GM21786 (cell line): ENCODE results near the gene C19orf47.
"Not testable (repeated sequence)": the region's sequence is repeated elsewhere in the genome, so short reads cannot be mapped to it uniquely, and the experiment has no call there.

Experiments used
- ATAC-seq: cut with Tn5 transposase; IDR thresholded peaks from one replicate; pipeline ENCODE4 v1.9.1; 2021; ENCODE audit not compliant: unreplicated experiment

The C19orf47 gene

GRCh38 chr19:40377876-40378385 lies 29.7 kb upstream of the C19orf47 start:
- ATAC-seq = no peak

DNA sequence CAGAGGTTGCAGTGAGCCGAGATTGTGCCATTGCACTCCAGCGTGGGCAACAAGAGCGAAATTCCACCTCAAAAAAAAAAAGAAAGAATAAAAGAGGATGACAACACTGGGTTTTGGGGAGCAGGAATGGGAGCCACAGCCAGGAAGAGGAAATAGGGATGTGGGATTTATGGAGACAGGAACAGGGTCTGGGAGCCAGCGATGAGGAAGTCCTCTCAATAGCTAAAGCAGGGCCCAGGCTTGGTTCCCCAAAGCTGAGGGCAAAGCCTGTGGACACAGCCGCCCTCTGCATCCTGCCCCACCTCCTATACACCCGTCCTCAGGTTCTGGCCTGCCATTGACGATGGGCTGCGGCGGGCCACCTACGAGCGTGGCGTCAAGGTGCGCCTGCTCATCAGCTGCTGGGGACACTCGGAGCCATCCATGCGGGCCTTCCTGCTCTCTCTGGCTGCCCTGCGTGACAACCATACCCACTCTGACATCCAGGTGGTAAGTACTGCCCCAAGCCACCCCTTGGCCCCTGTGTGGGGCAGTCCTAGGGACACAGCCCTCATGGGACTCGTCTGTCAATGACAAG lies 28.2 kb upstream of the C19orf47 start:
- ATAC-seq = no peak

DNA sequence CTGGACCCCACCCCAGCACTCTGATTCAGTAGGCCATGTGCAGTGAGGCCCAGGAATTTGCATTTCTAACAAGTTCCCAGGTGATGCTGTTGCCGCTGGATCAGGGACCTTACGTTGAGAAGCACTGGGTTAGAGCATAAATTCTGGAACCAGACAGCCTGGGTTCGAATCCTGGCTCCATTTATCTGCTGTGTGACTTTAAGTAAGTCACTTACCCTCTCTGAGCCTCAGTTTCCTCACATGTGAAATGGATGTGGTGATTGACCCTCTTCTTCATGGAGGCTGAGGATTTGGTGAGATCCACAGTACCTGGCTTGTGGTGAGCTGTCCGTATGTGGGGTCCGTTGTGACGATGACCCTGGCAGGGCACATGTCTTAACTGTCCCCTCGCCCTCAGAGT lies 25.9 kb upstream of the C19orf47 start:
- ATAC-seq = no peak

- no peak for ATAC-seq
These were observed 23.6 kb upstream of the C19orf47 start for GRCh38 chr19:40371802-40372122.

- ATAC-seq = no peak
These were observed 23.0 kb upstream of the C19orf47 start for GRCh38 chr19:40370997-40371801.

DNA sequence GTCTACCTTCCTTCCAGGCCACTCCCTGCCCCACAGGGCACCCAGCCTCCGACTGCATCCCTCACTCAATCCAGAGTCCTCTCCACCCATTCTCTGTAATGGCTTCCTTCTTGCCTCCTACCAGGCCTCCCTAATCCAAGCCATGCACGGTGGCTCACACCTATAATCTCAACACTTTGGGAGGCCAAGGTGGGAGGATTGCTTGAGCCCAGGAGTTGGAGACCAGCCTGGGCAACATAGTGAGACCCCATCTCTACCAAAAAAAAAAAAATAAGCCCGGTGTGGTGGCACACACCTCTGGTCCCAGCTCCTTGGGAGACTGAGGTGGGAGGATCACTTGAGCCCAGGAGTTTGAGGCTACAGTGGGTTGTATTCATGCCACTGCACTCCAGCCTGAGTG lies 22.1 kb upstream of the C19orf47 start:
- ATAC-seq = not testable (repeated sequence)

DNA sequence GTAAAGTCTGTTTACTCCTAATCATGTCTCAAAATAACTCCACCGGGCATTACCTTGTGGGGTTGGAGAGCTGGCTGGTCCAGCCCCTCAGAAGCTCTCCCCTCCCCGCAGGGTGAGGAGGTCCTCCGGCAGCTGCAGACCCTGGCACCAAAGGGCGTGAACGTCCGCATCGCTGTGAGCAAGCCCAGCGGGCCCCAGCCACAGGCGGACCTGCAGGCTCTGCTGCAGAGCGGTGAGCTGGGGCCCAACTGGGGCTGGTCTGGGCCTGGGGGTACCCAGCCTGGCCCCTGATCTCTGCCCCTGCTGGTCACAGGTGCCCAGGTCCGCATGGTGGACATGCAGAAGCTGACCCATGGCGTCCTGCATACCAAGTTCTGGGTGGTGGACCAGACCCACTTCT lies 21.6 kb upstream of the C19orf47 start:
- ATAC-seq = no peak

- no peak for ATAC-seq
These were observed 19.6 kb upstream of the C19orf47 start for GRCh38 chr19:40367577-40368434.

DNA sequence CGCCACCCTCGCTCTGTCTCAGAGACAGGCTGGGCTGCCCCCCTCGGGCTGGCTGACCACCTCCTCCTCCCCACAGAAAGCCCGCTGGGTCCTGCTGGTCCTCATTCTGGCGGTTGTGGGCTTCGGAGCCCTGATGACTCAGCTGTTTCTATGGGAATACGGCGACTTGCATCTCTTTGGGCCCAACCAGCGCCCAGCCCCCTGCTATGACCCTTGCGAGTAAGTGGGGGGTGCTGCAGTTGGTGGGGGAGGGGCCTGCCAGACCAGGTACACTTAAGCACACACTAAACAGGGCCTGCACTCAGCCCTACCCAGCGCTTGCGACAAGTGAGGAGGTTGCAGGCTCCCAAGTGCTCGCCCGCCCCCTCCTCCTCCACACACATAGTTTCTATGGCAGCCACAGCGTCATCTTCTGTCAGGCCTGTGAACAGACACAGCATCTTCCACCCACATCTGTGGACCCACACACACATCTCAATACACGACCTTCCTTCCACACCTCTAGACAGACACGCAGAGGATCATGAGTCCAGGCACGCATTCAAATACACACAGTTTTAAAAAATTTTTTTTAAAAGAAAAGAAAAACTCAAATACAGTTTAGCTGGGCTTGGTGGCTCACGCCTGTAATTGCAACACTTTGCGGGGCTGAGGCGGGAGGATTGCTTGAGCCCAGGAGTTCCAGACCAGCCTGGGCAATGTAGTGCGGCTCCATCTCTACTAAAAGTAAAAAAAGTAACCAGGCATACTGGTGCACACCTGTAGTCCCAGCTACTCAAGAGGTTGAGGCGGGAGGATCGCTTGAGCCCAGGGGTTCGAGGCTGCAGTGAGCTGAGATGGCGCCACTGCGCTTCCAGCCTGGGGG lies 18.7 kb upstream of the C19orf47 start:
- no peak for ATAC-seq

DNA sequence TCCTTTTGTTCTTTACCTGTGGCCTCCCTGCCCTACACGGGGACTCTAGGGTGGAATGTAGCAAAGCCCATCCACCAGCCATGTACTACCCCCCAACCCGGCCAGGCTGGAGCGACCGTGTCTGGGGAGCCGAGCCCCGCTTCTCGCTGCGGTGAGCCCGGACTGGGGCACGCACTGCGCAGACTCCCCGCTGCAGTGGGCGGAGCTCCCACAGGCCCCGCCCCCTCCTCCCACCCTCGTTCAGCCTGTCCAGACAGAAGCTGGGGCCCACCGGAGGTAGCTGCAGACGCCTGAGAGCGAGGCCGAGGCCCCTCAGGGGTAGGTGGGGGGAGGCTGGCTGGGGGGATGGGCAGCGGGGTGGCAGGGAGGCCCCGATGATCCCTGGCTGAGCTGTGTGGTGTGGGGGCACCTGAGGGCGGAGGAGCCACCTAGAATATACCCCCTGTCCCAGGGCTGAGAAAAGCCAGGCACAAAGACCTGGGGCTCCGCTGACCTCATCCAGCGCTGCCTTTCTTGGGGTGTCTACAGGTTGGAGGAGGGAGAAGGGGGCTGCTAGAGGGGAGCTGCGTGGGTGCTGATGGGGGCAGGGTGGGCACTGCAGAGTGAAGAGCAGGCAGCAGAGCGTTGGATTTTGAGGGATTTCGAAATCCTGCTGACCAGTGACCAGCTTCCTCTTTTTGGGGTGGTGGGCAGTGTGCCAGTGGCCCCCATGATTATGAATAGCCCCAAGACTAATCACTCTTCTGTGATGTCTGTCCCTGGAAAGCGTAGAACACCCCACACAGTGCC lies 17.6 kb upstream of the C19orf47 start:
- no peak for ATAC-seq

DNA sequence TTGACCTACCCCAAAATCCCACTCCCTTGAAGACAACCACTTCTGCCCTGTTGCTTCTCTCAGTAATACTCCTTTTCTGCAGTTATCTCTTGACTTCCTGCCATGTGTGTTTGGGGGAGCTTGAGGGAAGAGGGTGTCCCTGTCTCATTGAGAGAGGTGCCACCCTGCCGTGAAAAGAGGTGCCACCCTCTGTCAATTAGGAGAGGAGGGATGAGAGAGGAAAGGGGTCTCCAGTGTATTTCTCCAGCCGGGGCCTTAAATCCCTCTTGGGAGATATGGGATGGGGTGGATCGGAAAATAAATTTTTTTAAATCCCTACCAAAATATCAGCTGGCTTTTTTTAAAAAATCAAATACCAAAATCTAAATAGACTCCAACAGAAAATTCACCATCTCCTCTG lies 16.8 kb upstream of the C19orf47 start:
- ATAC-seq = no peak

DNA sequence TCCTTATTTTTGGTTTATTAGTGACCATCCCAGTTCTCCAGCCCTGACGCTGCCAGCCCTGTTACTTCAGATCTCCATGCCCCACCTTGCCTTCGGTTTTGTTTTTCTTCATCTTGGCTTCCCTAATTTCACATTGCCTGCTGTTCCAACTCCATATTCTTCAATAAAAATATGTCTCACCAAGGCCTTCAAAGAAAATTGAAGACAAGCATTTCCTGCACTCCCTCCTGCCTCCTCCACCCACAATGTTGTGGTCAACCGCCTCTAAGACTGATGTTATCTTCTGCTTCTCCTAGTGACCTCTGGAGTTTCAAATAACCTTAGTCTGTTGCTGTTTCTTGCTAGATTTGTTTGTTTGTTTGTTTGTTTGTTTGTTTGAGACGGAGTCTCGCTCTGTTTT lies 14.9 kb upstream of the C19orf47 start:
- no peak for ATAC-seq

GRCh38 chr19:40362160-40362559 lies 14.0 kb upstream of the C19orf47 start:
- no peak for ATAC-seq

GRCh38 chr19:40360708-40361241 lies 12.6 kb upstream of the C19orf47 start:
- ATAC-seq = no peak

GRCh38 chr19:40360020-40360707 lies 12.0 kb upstream of the C19orf47 start:
- ATAC-seq = no peak

- ATAC-seq = no peak
These were observed 10.6 kb upstream of the C19orf47 start for GRCh38 chr19:40358773-40359172.

DNA sequence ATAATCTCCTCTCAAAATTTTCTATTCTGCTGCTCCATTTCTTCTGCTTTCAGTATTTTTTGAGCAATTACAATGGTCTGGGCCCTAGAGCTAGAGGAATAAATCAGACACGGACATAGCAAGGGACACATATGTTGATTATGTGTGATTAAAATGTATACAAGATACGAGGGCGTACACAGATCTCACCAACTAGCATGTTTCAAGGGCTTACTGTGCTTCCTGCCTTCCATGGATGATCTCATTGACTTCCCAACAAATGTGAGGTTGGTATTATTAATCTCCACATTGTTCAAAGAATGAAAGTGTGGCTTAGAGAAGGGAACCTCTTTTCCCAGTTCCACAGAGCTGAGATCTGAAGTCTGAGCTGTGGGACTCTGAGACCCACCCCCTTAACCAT lies 9.4 kb upstream of the C19orf47 start:
- ATAC-seq = no peak

DNA sequence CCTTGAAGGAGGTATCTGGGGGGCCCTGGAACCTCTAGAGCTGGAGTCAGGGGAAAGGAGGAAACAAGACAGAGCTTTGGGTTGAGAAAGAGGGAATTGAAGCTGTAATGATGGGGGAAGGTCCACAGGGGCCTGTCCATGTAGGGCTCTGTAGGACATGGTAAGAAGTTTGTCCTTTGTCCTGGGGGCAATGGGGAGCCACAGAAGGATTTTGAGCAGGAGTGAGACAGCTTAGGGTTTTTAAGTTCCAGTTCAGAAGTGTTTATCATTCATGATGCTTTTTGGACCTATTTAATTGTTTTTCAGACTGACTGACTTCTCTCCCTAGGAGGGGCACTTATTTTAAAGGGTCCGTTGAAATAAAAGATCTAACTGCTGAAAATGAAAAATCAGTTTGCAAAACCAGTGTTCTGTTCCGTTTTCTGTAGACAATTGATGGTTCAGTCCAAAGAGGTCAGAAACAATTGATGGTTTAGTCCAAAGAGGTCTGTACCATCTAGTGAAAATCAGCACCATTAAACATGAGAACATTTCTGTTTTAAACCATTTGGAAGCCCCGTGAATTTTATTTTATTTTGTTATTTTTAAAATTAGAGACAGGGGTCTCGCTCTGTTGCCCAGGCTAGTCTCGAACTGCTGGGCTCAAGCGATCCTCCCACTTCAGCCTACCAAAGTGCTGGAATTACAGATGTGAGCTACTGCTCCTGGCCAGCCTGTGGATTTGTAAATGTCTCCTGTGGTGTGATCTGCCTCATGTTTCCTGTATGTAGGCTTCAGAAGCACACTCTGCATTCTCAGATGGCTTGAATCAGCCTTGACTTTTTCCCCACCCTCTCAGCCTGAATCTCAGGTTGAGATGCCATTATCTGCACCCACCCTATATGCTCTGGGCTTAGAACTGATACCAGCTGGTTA lies 8.7 kb upstream of the C19orf47 start:
- ATAC-seq = no peak
